GM18526 (cell line): ENCODE data around the gene ADAMTS5.

Source experiments
- POLR2A ChIP-seq: IDR thresholded peaks from 3 replicates; pipeline ENCODE4 v1.6.1; 2011; ENCODE audit not compliant: insufficient read length; ENCODE audit errors: extremely low read depth

The ADAMTS5 gene

DNA sequence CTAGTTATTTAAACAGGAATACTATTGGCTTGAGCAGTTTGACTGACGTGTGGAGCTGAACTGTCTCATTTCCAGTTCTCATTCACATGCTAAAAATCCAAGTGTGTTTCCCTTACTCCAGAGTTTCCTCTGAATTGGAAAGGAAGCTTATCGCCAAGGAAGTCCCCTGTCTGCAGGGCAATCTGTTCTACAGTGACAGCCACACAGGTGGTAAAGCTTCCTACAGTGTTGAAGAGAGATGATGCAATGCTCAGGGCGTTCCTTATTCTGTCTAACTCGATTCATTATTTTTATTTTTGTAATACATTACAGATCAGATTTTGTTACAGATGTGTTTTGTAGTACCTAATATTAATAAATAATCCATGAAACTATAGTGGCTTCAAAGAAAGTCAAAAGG lies 41.3 kb downstream of the ADAMTS5 start:
- TF ChIP-seq POLR2A: no peak

DNA sequence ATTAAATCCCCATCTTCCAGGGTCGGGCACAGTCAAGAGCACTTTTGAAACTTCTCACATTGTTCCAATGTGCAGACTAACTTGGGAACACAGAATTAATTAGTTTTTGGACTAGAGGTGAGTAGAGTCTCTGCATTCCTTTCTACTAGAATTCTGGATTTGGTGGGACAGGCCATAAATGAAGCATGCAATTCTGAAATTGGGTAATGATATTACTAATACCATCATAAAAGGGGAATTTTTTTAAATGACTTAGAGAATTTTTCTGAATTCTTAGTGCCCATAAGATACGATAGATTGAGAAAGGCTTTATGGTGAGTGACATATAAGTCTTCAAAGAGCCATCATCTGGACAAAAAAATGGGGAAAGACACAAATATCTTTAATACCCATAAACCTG lies 41.8 kb downstream of the ADAMTS5 start:
- no peak for TF ChIP-seq POLR2A

DNA sequence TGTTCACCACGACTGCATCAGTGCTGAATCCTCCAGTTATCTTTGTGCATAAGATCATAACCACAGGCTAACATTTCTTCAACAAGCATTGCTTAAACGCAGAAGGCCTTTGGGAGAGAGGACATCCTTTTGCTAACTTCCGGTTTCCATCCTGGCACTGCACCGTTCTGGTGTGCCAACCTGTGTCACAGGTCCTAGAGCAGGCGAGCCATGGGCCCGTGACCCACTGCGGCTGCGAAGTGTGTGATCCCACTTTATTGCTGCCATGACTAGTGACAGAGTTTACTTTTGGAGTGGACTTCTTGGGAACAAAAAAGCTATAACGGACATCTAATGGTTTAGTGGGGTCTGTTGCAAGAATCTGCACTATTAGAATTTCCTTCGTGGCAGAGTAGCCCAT lies 42.9 kb downstream of the ADAMTS5 start:
- no peak for TF ChIP-seq POLR2A

DNA sequence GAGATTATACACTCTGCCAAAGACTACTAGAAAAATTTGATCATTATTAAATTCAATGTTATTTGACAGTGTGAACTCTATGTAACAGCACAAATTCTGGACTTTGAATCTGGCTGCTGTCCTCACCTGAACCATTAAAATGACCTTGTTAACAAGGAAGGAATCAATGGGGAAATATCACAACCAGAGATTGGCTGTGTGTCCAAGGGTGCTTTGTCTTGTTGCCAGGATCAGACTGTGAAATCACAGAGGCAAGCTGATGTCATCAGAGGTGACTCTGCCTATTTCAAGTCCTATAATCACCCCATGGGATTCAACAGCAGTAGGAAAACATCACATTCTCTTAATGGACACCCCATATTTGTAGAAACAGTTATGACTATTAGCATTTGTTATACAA lies 46.8 kb downstream of the ADAMTS5 start:
- TF ChIP-seq POLR2A: no peak

DNA sequence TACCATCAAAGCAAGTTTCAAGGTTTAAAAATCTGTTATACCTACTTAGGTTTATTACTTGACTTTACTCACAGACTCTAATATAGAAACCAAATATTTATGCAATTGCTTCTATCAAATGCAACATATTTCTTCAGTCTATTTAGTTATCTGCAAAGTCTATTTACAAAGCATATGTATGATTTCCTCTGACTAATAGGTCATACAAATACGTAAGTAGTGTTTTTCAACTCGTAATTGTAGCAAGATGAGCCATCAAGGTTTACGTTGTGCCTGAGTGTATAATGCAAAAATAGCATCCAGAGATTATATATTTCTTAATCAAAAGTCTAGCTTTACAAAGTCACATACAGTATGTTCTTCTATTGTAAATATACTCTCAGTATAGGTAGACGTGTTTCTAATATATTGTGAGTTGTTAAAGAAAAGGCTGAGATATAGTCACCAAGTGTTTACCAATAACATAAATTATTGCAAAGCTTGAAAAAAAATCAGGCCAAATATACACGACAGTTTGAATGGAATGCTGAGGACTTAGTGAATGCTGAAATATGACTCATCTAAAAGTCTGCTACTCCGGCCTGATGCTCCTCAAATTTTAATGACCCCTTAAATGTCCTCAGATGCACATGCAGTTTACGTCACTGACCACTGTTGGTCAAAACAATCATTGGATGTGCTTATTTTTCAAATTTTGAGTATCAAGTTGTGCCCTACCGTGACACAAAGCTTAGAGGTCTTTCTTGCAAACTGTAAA lies 48.4 kb downstream of the ADAMTS5 start:
- TF ChIP-seq POLR2A: no peak

DNA sequence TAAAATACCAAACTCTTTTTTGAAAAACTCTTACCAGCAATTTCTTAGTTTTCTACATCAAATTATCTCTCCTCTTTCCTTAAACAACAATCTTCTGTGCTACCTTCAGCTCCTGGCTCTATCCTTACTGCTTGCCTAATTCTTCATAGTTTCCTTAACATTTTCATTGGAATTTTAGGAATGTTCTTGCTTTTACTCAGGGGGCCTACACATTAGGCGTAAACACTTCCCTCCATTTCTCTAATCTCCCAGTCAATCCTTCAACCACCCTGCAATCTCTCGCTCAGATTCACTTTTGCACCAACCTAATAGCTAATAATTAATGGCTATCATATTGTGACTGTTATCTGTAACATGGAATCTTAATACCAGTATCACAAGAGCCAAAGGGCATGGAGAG lies 50.1 kb downstream of the ADAMTS5 start:
- TF ChIP-seq POLR2A: no peak

DNA sequence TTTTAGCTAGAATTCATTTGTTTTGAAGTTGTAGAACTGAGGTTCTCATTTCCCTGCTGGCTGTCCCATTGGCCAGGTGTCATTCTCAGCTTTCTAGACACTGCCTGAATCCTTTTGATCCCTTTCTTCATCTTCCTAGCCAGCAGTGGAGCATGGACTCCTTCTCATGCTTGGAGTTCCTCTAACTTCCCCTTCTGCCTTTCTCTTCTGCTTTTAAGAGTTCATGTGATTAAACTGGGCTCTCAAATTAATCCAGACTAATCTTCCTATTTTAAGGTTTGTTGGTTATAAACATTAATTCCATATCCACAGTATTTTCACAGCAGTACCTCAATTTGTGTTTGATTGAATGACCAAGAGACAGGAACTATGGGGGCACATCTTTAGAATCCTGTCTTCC lies 52.3 kb downstream of the ADAMTS5 start:
- TF ChIP-seq POLR2A: no peak

DNA sequence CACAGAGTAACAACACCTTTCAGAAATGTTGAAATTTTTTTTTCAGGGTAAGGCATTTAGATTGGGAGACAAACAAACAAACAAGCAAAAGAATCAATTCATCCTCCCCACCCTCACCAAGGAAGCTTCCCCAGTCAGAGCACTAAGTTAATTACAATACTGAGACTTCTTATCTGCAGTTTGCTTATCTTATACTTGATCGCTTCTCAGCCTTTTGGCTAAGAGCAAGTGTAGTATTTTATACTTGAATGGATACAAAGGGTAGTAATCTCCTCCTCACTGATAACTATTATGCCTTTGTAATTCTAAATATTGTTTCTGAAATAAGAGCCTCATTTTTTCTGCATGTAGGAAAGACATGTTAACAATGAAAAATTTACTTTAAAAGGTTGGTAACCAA lies 54.4 kb downstream of the ADAMTS5 start:
- TF ChIP-seq POLR2A: no peak

DNA sequence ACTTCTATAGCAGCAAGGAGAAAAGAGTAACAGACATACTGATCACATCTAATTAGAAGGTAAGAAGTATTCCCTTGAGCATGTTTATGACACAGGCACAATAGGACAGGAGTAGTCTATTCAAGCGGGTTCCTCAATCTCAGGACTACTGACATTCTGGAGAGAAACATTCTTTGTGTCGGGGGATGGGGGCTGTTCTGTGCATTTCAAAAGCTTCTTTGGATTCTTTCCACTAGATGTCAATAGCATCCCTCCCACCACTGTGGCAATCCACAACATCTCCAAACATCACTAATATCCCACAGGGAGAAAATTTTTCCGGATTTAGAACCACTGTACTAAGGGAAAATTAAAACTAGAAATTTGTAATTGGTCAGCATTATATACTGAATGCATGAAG lies 56.9 kb downstream of the ADAMTS5 start:
- no peak for TF ChIP-seq POLR2A

DNA sequence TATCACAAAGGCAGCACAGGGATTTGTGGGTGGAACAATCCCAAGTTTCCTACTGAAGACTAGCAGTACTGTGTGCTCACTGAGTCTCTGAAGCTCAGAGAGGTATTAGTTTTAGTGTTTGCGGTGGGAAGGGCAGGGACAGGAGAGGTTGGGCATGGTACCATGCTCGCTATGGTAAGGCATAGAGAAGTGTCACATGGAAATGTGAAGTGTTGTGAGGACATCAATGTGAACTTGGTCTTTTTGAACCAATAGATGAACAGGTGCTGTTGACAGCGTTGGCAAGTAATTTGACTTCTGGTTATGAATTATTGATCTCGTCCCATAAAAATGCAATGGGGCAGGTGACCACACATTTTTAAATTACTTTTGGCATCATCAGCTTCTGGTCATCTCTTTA lies 65.9 kb downstream of the ADAMTS5 start:
- no peak for TF ChIP-seq POLR2A

DNA sequence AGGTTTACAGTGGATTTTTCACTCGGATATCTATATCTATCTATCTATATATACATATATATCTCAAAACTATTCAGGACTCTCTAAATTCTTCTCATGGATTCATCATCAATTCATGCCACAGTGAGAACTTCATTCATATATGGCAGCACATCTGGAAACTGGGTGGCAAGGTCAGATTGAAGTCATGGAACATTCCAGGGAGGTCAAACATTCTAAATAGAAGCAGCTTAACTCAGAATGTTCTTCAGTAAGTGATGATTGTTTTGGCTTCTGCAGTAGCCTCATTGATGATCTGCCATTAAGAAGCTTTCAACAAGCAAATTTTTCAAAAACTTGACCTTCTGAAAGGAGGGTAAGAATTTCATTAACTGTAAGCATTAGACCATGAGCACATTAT lies 74.7 kb downstream of the ADAMTS5 start:
- no peak for TF ChIP-seq POLR2A

DNA sequence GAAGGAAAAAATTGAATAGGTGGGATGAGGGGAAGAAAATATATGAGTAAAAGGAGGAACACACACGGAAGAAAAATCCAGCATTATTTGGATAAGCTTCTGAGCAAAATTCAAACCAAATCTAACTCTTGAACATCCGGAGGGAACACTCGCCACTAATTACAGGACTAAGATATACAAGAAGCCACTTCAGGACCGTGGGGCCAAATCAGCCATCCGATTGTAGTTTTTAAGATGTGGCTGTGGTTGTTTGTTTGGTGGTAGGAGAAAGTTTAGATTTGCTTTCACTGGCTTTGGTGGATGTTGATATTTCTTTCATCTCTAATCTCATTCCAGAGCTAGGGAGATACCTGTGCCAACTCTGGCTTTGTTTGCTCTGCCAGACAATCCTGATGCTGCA lies 78.0 kb downstream of the ADAMTS5 start:
- no peak for TF ChIP-seq POLR2A

DNA sequence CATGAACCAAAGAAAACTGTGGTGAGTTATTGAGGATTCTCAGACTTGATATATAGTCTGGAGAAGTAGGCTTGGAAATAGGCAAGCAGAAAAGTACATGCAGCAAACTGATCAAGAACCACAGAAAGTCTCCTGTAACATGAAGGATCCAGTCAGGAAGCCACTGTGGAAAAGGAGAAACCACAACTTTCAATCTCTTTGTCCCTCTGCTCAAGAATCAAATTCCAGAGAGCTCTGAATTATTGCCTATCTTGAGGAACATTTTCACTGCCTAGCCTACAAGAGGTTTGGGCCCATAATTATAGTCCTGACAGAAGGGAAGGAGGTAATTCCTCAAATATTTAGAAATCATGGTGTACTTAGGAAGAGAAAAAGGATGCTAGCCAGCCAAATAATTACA lies 78.6 kb downstream of the ADAMTS5 start:
- TF ChIP-seq POLR2A: no peak

DNA sequence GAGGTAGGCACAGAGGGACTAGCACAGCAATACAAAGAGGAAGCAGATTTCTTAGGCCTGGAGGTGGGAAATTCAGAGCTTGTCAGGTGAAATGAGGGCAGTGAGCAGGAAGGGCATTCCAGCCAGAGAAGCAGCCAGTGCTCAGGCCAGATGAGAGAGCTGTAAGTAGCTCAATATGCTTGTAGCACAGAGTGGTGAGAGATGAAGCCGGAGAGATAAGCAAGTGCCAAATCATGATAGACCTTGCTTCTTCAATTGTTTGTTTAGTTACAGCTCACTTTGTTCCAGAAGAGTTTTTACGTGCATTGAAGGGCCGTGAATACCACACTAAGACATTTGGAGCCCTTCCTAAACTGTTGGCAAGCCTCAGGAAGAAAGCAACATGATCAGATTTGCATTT lies 79.6 kb downstream of the ADAMTS5 start:
- TF ChIP-seq POLR2A: no peak

DNA sequence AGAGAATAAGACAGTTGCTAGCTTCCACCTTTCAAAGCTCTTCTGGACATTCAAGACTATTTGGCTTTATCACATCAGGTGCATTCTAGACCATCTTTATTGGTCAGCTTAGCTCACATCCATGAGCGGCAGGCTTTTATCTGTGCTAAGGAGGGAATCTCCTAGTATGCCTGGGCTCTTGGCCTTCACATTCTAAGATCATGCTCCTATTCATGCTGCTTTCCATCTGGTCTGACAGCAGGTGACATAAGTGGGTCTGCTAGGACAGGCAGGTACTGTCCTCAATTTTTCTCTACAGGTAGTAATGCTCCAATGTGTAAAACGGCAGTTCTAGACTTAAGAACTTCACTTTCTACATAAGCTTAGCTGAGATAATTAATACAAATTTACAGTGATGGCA lies 82.5 kb downstream of the ADAMTS5 start:
- TF ChIP-seq POLR2A: no peak

DNA sequence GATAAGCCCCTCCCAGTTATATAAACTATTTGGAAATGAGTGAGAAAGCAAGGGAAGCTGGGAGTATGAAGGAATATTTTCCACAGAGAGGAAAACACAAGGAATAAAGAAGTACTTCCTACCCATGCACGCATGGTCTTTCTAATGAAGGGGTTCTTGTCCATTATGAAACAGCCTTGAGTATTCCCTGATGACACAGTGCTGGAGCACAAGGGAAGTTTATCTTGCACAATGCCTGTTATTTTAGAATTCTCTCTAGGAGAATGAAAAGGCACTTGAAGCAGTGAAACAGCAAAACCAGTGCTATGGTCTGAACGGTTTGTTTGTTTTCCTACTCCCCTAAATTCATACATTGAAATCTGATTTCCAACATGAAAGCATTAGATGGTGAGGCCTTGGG lies 83.1 kb downstream of the ADAMTS5 start:
- no peak for TF ChIP-seq POLR2A

DNA sequence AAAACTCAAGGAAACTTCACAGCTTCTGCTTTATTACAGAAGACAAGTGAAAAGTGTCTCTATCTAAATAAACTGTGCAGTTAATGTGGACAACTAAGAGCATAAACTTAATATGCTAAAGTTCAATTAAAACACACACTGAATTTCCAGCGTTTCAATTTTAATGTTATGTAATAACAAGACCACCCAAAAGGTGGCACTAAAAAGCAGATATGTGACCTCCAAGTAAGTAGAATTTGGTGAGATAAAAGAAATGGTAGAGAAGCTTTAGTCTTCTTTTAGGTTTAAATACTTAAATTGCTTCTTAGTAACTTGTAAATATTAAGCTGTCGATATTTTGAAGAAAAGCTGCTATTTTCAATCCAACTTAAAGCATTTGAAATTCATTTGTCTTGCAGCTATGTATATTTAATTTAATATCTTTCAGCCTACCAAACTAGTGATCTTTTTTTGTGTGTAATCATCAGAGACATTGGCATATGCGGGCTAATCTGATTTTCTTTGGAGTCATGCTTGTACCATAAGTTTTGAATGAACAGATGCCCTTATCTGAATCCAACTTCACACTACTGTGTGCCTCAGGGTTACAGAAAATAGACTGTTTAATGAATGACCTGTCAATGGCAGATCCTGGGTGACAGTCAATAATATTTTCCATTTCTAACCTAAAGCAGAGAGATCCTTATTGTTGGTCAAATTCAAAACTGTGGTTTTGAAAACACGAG lies 85.2 kb downstream of the ADAMTS5 start:
- no peak for TF ChIP-seq POLR2A
